Stimulated activated naive CD4-positive, alpha-beta T cell (primary cell): Measurements from ENCODE around the gene PAK6.

Experiments
- DNase-seq, 6 experiments: peaks; one replicate each; lab custom pipeline; 2025; lab: John Stamatoyannopoulos, UW

PAK6 gene

DNA sequence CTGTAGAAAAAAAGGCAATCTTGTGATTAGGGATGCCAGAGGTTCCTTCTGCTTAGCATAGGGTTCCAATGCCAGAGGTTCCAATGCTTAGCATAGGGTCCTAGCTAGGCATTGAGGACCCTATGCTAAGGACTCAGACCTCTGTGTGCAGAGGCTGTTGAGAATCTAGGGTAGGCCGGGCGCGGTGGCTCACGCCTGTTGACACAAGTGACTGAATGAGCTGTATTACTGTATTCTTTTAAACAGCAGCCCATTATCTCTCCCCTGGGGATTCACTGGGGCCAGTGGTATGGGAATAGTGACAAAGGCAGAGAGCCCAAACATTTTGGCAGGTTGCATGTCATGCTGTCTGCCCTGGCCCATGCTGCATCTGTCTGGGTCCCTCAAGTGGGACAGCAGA, 16.2 kb downstream of the PAK6 start:
- no peak for DNase-seq

DNA sequence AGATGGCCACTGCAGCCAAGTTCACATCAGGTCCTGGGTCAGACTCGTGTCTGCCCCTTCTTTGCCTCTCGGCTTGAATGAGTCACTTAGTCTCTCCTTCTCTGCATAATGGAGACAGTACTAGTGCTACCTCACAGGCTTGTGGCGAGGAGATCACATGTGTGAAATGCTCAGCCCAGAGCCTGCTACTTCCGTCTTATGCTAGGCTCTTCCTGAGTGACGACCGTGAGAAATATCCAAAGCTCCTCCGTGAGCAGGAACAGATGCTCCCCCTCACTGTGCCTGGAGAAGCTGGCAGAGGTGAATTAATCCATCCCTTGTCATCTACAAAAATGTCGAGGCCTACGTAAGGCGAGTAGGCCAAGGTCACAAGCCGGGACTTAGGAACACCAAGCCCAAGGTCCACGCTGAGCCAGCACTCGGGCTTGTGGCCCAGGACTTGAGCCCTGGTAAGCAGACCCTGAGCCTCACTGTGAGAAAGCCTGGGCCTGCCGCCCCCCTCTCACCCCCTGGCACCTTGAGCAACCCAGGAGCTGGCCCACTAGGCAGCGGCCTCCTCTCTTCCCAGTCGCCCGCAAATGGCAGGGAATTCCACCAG, 17.9 kb downstream of the PAK6 start:
- DNase-seq, result no peak

DNA sequence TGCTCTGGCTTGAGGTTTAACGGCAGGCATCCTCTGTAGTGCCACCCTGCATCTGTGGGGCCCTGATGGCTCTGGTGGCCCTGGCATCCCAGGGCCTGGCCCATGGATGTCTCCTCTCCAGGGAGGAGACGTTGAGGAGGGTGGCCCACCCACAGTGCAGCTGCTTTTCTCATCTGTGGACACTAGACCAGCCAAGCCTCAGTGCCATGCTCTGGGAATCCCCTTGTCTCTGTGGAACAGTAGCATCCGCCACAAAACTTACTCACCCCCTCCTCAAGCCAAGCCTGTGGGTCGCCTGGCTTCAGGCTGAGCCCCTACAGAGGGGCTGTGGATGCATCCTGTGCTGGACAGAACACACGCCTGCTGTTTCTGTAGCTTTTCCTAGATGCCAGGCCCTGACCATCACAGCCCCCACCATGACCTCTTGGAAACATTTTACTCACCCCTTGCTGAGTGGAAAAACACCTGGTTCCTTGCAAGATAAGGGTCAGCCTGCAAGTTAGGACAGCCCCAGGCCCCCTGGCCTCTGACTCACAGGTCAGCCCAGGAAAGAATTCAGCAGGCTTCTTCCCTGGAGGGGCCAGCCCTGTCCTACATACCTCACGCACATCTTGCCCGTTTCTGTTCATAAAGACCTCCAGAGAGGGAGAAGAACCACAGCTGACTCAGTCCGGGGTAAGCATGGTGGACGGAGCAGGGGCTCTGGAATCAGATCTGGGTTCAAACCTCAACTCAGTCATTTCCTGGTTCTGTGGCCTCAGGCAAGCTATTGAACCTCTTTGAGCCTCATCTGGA, 19.0 kb downstream of the PAK6 start:
- DNase-seq, result no peak

DNA sequence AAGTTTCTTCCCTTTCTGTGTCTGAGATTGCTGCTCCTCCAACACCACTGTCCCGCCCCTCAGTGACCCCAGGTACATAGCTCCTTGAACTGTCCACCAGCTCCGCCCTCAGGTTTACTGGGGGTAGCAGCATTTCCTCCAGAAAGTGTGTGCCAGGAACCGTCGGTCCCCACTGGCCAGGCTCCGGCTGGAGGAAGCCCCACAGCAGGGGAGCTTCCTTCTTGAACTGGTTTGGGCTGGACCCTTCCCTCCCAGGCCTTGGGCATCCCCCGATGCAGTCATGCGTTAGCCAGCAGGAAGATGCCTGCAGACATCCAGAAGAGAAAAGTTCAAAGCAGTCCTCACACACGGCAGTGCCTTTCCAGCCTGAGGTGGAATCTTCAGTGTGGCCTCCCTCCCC, 19.7 kb downstream of the PAK6 start:
- DNase-seq, result no peak

DNA sequence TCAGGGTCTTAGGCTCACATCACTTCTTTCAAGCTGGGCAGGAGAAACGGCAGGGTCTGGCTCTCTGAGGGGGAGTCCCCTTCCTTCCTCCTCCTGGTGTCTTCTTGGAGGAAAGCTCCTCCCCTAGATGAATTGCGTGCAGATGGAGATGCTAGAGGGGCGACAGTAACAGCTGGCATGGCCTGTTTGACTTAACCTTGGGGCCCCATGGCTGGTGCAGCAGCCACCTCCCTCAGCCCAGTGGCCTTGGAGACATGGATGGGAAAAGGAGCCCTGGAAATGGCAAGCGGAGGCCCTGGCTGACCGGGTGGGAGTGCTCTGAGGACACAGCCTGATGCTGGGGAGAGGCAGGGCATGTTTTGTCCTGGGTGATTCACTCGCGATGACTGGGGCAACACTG, 20.2 kb downstream of the PAK6 start:
- DNase-seq, result no peak

DNA sequence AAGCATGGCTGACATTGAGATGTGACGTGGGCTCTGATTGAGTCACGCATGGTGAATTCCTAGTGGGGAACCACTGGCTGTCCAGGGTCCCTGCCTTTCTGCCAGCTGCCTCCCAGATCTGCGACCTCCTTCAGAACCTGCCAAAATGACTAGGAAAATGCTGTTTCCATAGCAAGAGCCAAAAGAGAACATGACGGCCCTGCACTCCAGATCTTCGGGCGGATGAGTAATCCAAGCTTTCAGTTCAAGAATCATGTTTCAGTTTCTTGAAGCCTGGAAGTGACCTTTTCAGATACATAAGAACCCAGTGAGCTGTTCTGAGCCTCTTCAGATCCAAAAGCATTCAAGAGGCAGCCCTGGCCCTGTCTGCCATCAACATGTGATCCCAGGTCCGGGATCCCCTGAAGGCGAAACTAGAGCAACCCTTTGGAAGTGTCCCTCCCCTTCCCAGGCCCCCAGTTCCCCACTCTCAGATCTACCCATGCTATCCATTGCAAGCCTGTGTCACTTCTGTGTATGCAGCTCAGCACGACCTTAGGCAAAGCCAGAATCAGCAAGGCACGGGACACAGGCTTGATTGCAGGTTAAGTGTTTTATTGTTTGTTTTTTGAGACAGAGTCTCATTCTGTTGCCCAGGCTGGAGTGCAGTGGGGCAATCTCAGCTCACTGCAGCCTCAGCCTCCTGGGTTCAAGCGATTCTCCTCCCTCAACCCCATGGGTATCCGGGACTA, 24.3 kb downstream of the PAK6 start:
- DNase-seq, result no peak

DNA sequence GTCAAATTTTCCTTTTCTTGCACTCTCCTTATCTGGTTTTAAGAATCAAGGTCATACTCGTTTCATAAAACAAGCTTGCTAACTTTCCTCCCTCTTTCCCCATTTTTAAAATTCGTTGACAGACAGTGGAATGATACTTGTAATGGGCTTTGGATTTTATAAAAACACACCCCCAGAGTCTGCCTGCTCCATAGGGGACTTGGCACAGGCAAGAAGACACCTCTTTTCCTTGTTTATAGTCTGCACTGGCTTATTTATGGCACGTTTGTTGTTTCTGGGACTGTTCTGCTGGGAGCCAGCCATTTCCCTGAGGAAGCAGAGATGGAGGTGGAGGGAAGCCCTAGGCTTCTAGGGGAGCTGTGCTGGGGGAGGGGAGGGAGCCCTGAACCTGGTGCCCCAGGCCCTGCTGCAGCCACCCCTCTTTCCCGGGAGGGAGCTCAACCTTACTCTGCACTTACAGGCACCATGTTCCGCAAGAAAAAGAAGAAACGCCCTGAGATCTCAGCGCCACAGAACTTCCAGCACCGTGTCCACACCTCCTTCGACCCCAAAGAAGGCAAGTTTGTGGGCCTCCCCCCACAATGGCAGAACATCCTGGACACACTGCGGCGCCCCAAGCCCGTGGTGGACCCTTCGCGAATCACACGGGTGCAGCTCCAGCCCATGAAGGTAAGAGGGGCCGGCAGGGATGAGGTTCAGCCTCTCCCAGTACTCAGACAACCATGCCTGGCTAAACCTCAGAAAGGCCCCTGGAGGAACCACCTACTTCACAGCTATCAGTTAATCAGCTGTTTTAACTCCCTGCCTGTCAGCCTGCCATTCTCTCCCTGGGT, 25.7 kb downstream of the PAK6 start:
- no peak for DNase-seq

DNA sequence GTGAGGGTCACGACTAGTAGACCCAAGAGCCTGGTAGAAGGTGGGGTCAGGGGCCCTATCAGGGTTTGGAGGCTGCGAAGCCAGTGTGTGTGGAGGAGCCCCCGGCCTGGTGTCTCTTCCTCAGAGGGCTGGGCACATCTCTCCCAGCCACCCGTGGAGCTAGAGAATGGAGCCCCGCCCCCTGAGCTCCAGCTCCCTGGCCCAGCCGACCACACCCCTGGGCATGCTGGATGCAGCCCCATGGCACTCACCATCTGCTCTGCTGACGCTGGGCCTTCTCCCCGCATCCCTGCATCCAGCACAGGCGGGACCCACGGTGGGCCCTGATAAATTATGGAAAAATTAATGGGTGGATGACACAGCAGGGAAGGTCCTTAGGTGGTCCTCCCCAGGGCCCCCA, 26.5 kb downstream of the PAK6 start:
- no peak for DNase-seq

DNA sequence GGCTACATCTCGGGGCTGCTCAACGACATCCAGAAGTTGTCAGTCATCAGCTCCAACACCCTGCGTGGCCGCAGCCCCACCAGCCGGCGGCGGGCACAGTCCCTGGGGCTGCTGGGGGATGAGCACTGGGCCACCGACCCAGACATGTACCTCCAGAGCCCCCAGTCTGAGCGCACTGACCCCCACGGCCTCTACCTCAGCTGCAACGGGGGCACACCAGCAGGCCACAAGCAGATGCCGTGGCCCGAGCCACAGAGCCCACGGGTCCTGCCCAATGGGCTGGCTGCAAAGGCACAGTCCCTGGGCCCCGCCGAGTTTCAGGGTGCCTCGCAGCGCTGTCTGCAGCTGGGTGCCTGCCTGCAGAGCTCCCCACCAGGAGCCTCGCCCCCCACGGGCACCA, 27.0 kb downstream of the PAK6 start:
- no peak for DNase-seq

DNA sequence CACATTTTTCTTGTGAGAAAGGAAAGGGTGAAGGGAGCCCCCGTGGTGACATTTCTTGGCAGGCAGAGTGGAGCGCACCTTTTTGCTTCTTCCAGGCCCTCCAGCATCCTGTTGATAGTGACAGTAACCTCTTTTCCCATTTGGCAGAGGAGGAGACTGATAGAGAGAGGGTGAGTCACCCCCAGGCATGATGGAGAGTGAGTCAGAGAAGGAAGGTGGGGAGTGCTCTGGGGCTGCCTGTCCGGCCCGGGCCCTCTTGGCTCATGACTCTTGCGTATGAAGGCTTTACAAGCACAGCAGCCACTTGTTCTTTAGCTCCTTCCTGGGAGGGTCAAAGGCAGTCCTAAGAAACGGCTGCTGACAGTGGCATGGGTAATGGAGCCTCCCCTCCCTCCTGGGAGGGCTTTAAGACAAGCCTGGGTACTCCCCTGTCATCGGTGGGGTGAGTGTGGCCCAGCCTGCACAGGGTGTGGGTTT, 28.0 kb downstream of the PAK6 start:
- no peak for DNase-seq

DNA sequence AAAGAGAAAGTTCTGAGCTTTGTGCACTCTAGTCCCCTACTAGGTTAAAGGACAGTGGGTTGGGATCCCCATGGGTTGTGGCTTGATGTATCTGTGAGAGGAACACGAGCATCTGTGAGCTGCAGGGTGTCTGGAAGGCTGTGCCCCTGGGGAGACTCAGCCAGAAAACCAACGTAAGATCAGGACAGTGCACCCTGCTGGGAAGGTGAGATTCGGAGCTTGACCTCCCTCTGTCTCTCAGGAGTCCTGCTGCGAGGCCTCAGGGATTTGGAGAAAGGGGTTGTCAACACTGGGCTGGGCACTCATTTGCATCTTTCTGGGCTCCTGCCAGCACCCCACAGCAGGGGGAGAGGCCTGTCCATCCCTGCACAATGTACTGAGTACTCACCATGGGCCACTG, 28.8 kb downstream of the PAK6 start:
- no peak for DNase-seq

DNA sequence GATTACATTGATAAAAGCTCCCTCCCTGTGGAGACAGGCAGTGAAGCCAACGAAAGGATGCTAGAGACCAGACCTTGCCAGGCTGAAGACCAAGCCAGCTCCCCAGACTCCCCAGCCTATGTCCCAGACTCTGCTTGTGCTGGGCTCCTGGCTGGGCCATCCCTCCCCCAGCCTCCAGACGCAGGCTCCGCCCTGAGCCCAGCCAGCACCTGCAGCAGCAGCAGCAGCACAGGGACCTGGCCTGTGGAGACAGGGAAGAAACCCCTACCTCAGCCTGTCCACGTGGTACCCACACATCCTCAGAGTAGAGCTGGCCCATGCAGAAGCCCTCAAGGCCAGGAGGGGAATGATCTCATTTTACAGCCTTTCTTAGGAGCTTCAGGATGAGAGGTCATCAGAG, 30.7 kb downstream of the PAK6 start:
- DNase-seq, result no peak

DNA sequence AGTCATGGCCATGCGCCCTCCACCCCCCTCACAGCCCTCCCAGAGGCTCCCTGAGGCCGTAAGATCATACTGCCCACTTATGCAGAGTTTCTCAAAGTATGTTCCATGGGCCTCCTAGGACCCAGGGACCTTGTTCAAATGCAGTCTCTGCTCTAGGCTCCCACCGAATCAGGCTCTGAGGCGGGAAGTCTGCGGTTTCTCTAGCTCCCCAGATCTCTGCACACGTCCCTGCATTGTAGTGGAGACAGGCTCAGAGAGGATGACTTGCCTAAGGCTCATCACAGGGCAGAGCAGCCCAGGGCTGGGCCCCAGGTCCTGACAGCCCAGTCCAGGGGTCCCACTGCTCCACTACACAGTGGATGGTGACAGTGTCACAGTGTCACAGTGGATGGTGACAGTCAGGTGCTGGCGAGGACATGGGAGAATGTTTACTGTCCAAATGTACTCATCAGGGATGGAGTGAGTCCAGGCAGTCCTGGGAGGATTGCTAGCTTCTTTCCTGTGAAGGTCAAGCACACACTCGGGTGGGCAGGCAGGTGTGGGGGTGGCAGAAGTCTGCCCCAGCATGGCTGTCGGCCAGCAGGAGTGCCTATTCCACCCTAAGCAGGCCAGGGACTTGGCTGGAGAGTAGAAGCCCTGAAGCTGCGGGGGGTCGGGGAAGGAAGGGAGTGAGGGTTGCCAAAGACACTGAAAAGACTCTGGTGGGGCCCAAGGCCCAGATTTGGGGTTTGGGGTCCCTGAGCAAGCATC, 31.6 kb downstream of the PAK6 start:
- no peak for DNase-seq

DNA sequence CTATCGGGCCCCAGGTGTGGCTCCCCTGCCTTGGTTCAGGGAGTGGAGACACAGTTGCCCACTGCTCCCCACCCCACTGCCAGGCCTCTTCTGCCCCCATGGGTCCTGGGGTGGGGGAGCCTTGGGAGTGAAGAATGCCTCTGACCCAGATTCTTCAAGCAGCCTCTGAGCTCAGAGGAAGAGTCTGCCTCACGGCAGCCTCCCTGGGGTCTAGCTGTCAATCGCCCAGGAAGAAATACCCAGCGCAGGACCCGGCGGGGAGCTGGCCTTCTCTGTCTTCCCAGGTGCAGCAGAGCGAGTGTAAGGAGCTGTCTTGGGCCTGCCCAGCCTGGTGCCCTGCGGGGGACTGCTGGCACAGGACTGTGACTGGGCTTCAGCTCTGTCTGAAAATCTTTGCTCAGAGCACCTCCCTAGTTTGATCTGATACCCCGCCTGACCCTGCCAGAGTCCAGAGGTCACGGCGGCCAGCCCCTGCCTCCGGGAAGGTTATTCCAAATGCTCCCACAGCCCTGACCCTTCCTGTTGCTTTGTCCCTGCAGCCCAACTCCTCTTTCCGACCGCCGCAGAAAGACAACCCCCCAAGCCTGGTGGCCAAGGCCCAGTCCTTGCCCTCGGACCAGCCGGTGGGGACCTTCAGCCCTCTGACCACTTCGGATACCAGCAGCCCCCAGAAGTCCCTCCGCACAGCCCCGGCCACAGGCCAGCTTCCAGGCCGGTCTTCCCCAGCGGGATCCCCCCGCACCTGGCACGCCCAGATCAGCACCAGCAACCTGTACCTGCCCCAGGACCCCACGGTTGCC, 33.0 kb downstream of the PAK6 start:
- DNase-seq, result no peak

DNA sequence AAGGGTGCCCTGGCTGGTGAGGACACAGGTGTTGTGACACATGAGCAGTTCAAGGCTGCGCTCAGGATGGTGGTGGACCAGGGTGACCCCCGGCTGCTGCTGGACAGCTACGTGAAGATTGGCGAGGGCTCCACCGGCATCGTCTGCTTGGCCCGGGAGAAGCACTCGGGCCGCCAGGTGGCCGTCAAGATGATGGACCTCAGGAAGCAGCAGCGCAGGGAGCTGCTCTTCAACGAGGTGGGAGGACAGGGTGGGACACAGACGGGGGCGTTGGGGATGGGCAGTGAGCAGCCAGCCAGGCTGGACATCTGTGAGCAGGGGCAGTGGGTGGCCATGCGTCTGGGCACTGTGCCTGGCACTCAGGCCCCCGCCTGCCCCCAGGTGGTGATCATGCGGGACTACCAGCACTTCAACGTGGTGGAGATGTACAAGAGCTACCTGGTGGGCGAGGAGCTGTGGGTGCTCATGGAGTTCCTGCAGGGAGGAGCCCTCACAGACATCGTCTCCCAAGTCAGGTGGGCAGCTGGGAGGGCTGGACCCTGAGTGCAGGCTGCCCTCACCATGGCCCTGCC, 33.7 kb downstream of the PAK6 start:
- no peak for DNase-seq

DNA sequence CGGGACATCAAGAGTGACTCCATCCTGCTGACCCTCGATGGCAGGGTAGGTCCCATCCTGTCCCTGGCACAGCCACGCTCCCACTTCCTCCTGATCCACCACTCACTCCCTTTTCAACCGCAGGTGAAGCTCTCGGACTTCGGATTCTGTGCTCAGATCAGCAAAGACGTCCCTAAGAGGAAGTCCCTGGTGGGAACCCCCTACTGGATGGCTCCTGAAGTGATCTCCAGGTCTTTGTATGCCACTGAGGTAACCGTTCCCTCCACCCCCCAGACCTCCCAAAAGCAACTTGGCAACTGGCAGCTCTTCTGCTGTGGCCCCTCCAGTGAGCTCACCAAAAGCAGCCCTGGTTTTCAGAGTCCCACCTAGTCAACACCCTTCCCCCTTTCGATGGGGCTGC, 34.6 kb downstream of the PAK6 start:
- no peak for DNase-seq

DNA sequence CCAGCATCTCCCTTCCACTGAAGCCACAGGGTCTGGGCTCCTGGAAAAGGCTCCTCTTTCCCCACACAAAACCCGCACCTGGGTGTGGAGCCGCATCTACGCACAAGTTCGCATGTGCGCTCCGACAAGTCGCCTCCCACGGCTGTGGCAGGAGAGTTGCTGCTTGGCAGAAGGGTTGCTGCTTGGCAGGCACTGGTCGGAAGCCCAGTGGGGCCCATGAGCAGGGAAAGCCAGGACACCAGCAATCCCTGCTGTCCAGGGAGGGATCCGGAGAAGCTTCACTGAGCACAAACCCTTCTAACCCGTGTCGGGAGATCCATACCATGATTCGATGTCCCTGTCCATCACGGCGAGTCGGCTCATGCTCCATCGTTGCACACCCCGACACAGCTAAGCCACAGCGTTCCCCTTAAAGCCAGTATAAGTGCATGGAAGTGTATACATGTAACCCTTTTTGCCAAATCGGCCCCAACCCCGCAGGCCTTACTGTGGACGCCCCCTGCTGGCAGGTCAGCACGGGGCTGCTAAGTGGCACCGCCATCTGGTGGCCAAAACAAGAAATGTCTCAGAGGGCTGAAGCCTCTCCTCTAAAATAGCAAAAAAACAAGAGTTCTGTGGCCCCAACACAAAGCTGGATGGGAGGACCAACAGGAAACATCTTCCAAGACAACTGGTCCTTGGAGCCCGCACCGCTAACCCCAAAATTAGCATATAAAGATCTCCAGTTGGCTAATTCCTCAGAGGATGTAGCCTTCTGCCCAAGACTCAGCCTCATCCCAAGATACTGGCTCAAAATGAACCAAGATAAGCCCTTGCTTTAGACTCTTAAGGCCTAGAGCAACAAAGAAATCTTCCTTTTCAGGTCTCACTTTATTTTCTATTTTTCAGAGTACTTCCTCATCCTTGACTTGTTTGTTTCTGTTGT, 35.7 kb downstream of the PAK6 start:
- DNase-seq, result peak; percentile 62 to 90 (median 81)

DNA sequence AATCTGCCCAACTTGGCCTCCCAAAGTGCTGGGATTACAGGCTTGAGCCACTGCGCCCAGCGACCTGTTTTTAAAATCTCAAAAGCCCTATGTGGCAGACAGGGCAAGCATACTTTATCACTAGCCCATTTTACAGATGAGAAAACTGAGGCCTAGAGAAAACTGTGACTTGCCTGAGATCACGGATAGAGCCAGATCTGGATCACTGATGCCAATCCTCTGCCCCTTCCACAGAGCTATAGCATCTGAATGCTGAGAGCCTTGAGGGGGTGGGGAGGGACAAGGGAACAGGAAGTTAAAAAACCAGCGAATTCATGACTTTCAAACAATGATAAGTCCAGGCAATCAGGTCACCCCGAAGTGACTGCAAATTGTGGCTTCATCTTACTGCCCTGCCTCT, 36.7 kb downstream of the PAK6 start:
- no peak for DNase-seq

DNA sequence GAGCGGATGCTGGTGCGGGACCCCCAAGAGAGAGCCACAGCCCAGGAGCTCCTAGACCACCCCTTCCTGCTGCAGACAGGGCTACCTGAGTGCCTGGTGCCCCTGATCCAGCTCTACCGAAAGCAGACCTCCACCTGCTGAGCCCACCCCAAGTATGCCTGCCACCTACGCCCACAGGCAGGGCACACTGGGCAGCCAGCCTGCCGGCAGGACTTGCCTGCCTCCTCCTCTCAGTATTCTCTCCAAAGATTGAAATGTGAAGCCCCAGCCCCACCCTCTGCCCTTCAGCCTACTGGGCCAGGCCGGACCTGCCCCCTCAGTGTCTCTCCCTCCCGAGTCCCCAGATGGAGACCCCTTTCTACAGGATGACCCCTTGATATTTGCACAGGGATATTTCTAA, 37.1 kb downstream of the PAK6 start:
- no peak for DNase-seq
